Urinary bladder (tissue), 4 donors: ENCODE data around the gene DHRS9. TPM values are rescaled to one million over a fixed set of nuclear protein-coding genes. Genes with fewer than 3 reads are reported as not detected.

Experiments
- DNase-seq: peaks from one replicate; pipeline ENCODE4 v3.0.0-alpha.2; 2015; ENCODE audit errors: extremely low spot score
- H3K27ac ChIP-seq: one replicate; pipeline ENCODE4 v1.5.1; 2013; ENCODE audit warnings: low read depth, mild to moderate bottlenecking, moderate library complexity
- H3K36me3 ChIP-seq: one replicate; pipeline ENCODE4 v1.6.1; 2013; ENCODE audit warnings: mild to moderate bottlenecking, moderate library complexity; ENCODE audit not compliant: insufficient read depth
- H3K4me1 ChIP-seq: one replicate; pipeline ENCODE4 v1.6.1; 2013; ENCODE audit warnings: mild to moderate bottlenecking, moderate library complexity; ENCODE audit not compliant: insufficient read depth
- H3K4me3 ChIP-seq: one replicate; pipeline ENCODE4 v1.5.1; 2013; ENCODE audit warnings: low read depth, low read length
- WGBS: extraction: QIAGEN DNeasy Blood & Tissue Kit; methylation state at CpG from one replicate; pipeline ENCODE4 v1.1.7; 2013; 5-methylcytosine and 5-hydroxymethylcytosine counted together
- polyA plus RNA-seq: library from polyadenylated mRNA; stranded (reverse); fragments of 200-250 nt; gene quantifications from one replicate; pipeline ENCODE4 v1.2.3, GENCODE V29; 2013
- total RNA-seq: library from RNA; depleted of rRNA; stranded (reverse); fragments of >200 nt; gene quantifications from one replicate; pipeline ENCODE4 v1.2.3, GENCODE V29; 2014
- donor health status: healthy with polysubstance abuse.
- donor health status: healthy.

DHRS9 gene
- total and polyA plus RNA-seq, 2 donors = 0.54 to 0.69 TPM

DNA sequence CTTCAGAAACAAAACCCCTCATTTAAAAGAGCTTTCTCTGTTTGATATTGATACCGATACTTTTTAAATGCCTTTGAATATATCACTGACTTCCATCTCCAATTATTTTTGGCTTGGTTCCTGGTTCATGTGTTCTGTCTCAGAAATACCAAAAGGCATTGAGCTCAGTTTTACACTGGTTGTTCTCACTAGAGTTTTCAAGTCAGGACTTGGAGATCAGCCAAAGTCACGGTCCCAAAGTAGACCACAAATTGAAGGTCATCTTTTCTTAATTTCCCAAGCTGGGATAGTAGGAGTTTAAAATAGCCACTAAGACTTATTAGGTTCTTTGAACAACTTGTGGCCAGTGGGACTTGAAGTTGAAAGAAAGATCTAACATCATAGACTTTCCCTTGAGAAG, 24.2 kb downstream of the DHRS9 start:
- no peaks in the 10 kb centered on the region for H3K36me3 ChIP-seq
- H3K27ac ChIP-seq = no peak overlapping the region
- H3K4me1 ChIP-seq = no peaks in the 10 kb centered on the region
- 66% methylated on average over 2 of the region's 2 CpGs for WGBS
- no peak overlapping the region for H3K4me3 ChIP-seq
- DNase-seq = no peak

DNA sequence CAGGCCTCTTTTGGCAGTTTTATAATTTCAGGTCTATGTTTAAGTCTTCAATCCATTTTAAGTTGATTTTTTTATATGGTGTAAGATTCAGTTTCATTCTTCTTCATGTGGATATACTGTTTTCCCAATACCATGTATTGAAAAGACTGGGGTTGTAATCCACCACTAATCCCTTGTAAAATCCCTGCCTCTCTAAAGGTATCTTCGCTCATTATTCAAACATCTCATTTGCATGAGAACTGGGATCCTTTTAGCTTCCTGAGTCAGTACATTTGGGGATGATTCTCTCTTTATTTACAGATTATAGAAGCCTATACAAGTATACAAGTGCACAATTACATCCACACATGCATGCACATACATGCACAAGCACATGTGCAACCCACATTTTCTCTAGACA, 25.3 kb downstream of the DHRS9 start:
- no peak overlapping the region for H3K27ac ChIP-seq
- no peak for DNase-seq
- H3K4me3 ChIP-seq = no peak overlapping the region
- no peaks in the 10 kb centered on the region for H3K36me3 ChIP-seq
- no peaks in the 10 kb centered on the region for H3K4me1 ChIP-seq
- 88% methylated on average over 1 of the region's 1 CpG for WGBS

DNA sequence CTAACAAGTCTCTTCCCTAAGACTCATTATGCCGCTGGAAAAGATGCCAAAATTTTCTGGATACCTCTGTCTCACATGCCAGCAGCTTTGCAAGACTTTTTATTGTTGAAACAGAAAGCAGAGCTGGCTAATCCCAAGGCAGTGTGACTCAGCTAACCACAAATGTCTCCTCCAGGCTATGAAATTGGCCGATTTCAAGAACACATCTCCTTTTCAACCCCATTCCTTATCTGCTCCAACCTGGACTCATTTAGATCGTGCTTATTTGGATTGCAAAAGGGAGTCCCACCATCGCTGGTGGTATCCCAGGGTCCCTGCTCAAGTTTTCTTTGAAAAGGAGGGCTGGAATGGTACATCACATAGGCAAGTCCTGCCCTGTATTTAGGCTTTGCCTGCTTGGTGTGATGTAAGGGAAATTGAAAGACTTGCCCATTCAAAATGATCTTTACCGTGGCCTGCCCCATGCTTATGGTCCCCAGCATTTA, 26.3 kb downstream of the DHRS9 start:
- Histone ChIP-seq H3K4me3 (no peak overlapping the region), H3K4me1 (no peaks in the 10 kb centered on the region), H3K36me3 (no peaks in the 10 kb centered on the region), H3K27ac (no peak overlapping the region)
- DNase-seq = no peak
- WGBS = 57% methylated on average over 5 of the region's 5 CpGs

DNA sequence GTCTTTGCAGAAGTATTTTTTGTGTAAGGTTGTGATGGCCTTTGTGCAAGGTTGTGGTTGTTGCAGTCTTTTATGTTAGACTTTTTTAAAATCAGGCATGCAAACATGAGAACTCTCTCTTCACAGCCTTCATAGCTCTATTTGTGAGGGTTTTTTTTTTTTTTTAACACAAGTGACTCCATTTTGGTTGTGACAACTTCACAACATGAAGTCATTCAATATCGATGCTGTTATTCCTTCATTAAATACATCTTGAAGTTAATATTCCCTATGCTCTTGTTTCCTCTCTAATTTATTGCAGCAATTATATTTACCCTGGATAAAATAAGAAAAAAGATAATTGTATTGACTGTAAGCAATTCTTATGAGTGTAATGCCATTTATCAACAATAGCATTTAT, 35.5 kb downstream of the DHRS9 start:
- Histone ChIP-seq H3K36me3 (no peaks in the 10 kb centered on the region), H3K27ac (no peak overlapping the region), H3K4me3 (no peak overlapping the region), H3K4me1 (no peaks in the 10 kb centered on the region)
- 96% methylated on average over 1 of the region's 1 CpG for WGBS
- no peak for DNase-seq

DNA sequence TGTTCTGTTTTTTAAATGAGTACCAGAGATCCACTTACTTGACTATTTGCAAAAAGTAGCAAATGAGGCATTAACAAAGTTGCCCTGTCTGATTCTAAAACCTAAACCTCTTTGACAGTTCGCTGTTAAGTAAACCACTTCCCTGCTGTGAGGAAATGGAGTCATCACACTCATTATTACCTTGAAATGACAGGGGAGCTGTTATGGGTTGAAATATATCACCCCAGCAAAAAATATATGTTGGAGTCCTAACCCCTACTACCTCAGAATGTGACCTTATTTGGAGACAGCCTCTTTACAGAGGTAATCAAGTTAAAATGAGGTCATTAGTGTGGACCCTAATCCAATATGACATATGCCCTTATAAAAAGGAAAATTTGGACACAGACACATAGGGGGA, 36.1 kb downstream of the DHRS9 start:
- Histone ChIP-seq H3K27ac (no peak overlapping the region), H3K4me3 (no peak overlapping the region), H3K4me1 (no peaks in the 10 kb centered on the region), H3K36me3 (no peaks in the 10 kb centered on the region)
- WGBS = 78% methylated on average over 1 of the region's 1 CpG
- DNase-seq = no peak

GRCh38 chr2:169106134-169106533, 36.8 kb downstream of the DHRS9 start:
- 92% methylated on average over 2 of the region's 2 CpGs for WGBS
- no peak for DNase-seq
- H3K4me1 ChIP-seq = no peaks in the 10 kb centered on the region
- no peak overlapping the region for H3K4me3 ChIP-seq
- H3K36me3 ChIP-seq = no peaks in the 10 kb centered on the region
- no peak overlapping the region for H3K27ac ChIP-seq

DNA sequence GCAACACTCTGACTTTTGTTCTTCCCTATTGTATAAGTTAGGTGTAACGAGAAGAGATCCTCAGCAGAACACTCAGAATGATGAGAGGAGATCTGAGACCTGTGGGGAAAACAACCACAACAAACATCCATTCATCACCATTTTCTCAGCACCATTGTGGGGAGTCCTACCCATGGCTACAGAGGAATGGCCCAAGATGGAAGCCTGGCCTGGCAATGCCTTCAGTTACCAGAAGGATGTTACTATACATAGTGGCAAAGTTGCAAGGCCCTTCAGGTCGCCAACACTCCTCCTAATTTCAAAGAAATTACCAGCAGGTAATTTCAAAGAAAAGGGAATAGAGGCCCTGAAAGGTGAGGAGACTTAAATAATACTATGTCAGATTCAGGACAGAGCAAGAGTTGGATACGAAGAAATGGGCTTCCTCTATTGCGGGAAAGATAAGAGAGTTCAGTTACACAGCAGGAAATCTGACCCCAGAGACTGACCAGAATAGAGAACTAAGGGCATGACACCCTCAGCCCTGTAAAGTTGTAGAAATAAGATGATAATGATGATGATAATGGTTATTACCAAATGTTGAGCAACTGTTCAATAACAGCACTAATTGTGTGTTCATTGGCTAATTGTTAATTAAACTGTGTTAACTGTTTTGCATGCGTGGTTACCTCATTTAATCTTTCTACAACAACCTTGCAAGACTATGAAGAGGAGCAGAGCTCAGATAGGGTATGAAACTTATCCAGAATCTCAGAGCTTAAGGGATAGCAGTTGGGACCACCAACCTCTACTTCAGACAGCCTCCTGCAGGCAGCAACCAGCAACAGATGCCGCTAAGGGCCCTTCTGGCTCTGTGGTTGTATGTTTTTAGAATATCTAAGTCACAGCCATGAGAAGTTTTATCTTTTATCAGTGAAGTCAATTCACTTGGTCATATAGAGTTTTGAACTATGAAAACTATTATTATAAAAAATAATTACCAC, 37.5 kb downstream of the DHRS9 start:
- Histone ChIP-seq H3K4me3 (no peak overlapping the region), H3K36me3 (no peaks in the 10 kb centered on the region), H3K27ac (no peak overlapping the region), H3K4me1 (no peaks in the 10 kb centered on the region)
- DNase-seq = no peak
- WGBS = 80% methylated on average over 6 of the region's 6 CpGs

DNA sequence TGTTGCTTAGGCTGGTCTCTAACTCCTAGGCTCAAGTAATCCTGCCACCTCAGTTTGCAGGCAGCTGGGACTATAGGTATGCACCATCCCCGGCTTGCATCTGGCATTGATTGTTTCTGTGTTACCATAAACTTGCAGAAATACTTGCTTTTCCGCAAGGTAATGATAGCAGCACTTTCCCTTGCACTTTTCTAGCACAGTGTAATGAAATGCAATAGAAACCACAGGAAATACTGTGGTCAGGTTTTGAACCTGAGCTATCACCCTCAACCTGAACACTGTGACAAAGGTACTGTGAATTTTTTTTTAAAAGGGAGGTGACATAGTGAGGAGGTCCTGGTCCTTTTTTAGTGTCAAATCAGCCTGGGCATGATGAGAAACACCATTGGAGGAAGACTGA, 38.3 kb downstream of the DHRS9 start:
- Histone ChIP-seq H3K4me3 (no peak overlapping the region), H3K27ac (no peak overlapping the region), H3K36me3 (no peaks in the 10 kb centered on the region), H3K4me1 (no peaks in the 10 kb centered on the region)
- WGBS = 58% methylated on average over 2 of the region's 2 CpGs
- DNase-seq = no peak

DNA sequence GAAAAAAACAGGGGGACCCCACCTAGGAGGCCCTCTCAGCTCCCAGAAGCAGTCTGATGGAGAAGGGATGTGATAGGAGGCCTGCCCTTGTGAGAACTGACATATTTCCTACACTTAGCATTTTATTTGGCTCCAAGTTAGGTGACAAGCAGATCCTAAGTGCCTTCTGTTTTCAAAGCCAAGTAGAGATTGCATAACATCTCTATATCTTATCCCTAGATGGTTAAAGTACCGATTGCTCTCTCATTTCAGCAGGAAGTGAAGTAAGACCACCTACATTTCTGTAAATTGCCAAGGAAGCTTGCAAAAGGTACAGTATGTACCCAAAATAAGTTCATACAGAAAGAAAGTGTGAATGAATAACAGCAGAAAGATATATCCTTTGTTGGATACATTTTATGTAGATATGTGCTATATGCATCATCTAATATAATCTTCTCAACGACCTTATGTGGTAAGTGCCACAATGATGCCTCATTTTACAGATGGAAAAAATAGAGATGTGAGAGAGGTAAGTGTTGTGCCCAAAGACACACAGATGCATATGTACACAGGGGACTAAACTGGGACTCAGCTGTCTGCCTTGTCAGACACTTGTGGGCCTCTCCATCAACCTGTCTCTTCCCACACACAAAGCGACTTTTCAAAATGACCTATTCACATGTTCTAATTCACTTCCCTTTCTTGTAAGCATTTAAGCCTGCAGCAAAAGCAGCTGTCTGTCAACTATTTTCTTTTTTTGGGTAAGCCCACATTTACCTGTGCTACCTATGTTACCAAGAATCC, 38.9 kb downstream of the DHRS9 start:
- Histone ChIP-seq H3K27ac (no peak overlapping the region), H3K36me3 (no peaks in the 10 kb centered on the region), H3K4me1 (no peaks in the 10 kb centered on the region), H3K4me3 (no peak overlapping the region)
- DNase-seq = no peak
- 61% methylated on average over 3 of the region's 3 CpGs for WGBS

GRCh38 chr2:169109502-169110409, 40.4 kb downstream of the DHRS9 start:
- no peaks in the 10 kb centered on the region for H3K4me1 ChIP-seq
- DNase-seq = peak; percentile 47
- H3K4me3 ChIP-seq = no peak overlapping the region
- H3K36me3 ChIP-seq = no peaks in the 10 kb centered on the region
- H3K27ac ChIP-seq = no peak overlapping the region
- 48% methylated on average over 21 of the region's 21 CpGs for WGBS

- Histone ChIP-seq H3K4me1 (no peaks in the 10 kb centered on the region), H3K36me3 (no peaks in the 10 kb centered on the region), H3K4me3 (no peak overlapping the region), H3K27ac (no peak overlapping the region)
- 86% methylated on average over 7 of the region's 7 CpGs for WGBS
- DNase-seq = no peak
Observed at GRCh38 chr2:169110419-169110818, 41.1 kb downstream of the DHRS9 start.

GRCh38 chr2:169110916-169111315, 41.6 kb downstream of the DHRS9 start:
- no peaks in the 10 kb centered on the region for H3K36me3 ChIP-seq

DNA sequence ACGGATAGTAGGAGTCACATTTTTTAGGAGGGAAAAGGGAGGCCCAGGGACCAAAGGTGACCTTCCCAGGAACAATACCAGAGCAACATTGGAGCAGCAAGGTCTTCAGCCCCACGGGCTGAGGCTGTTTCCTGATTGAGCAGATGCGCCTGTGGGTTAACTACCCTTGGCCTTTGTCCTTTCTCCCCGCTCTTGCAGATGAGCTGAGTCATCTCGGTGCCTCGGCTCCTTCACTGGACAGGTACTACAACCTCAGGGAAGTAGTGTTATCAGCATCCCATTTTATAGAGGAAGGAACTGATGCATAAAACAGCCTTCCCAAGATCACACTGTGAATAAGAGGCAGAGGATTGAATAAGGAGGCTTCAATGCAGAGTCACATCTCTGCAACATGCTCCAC, 43.5 kb downstream of the DHRS9 start:
- H3K36me3 ChIP-seq = no peaks in the 10 kb centered on the region
- no peak for DNase-seq
- no peaks in the 10 kb centered on the region for H3K4me1 ChIP-seq
- 77% methylated on average over 6 of the region's 6 CpGs for WGBS
- no peak overlapping the region for H3K4me3 ChIP-seq
- H3K27ac ChIP-seq = no peak overlapping the region

More at GRCh38 chr2:169110916-169111315, 41.6 kb downstream of the DHRS9 start:
- Histone ChIP-seq H3K27ac (no peak overlapping the region), H3K4me3 (no peak overlapping the region), H3K4me1 (no peaks in the 10 kb centered on the region)
- 49% methylated on average over 18 of the region's 18 CpGs for WGBS
- no peak for DNase-seq
